ENCODE results near the gene ALDH3B2. TPM values are rescaled to one million over a fixed set of nuclear protein-coding genes. Genes with fewer than 3 reads are reported as not detected.

Gene ALDH3B2
- total and polyA plus RNA-seq, 4 donors, result 1.1 to 4.8 (median 2.5) TPM

- Histone ChIP-seq H3K9ac (ENCODE audit: insufficient read depth in 1 of 2, low read length in 2 of 2) (no peak overlapping the region), H3K27me3 (ENCODE audit: control insufficient read depth in 3 of 3, insufficient read depth in 3 of 3, low read length in 2 of 3) (no peaks in the 10 kb centered on the region), H3K27ac (ENCODE audit: low read depth in 1 of 2, low read length in 1 of 2) (no peak overlapping the region), H3K4me1 (ENCODE audit: control insufficient read depth in 5 of 5, insufficient read depth in 5 of 5, low read length in 5 of 5) (peaks cover 0 to 8% (median 4%) of the 10 kb centered on the region in 5 donors), H3K4me3 (no peak overlapping the region), H3K36me3 (ENCODE audit: control insufficient read depth in 4 of 4, insufficient read depth in 4 of 4, low read length in 4 of 4) (no peaks in the 10 kb centered on the region), H3K9me3 (ENCODE audit: control insufficient read depth in 4 of 4, insufficient read depth in 3 of 4, low read length in 3 of 4) (no peaks in the 10 kb centered on the region)
- DNase-seq (peak in 1 of 3 donors; percentile 39), ATAC-seq (ENCODE audit: insufficient read depth, low FRiP score) (no peak)
- TF ChIP-seq CTCF (IDR thresholded peaks at IDR 0.05; ENCODE audit: control extremely low read depth, extremely low read depth), result no peak
- 77 to 79% methylated on average over 12 of the region's 12 CpGs for WGBS, 2 donors
Observed at GRCh38 chr11:67632175-67632981, 42.0 kb downstream of the ALDH3B2 start.

GRCh38 chr11:67631853-67632174, 42.6 kb downstream of the ALDH3B2 start:
- TF ChIP-seq CTCF (IDR thresholded peaks at IDR 0.05; ENCODE audit: control extremely low read depth, extremely low read depth), result no peak
- no peak overlapping the region for H3K4me3 ChIP-seq
- H3K9me3 ChIP-seq (ENCODE audit: control insufficient read depth in 4 of 4, insufficient read depth in 3 of 4, low read length in 3 of 4), result no peaks in the 10 kb centered on the region
- H3K9ac ChIP-seq (ENCODE audit: insufficient read depth in 1 of 2, low read length in 2 of 2), result no peak overlapping the region
- H3K36me3 ChIP-seq (ENCODE audit: control insufficient read depth in 4 of 4, insufficient read depth in 4 of 4, low read length in 4 of 4), result no peaks in the 10 kb centered on the region
- H3K27ac ChIP-seq (ENCODE audit: low read depth in 1 of 2, low read length in 1 of 2), result no peak overlapping the region
- DNase-seq, result no peak
- no peak for ATAC-seq (ENCODE audit: insufficient read depth, low FRiP score)
- 92 to 100% methylated on average over 2 of the region's 2 CpGs for WGBS, 2 donors
- no peaks in the 10 kb centered on the region for H3K27me3 ChIP-seq (ENCODE audit: control insufficient read depth in 3 of 3, insufficient read depth in 3 of 3, low read length in 2 of 3)
- peaks cover 0 to 8% (median 4%) of the 10 kb centered on the region in 5 donors for H3K4me1 ChIP-seq (ENCODE audit: control insufficient read depth in 5 of 5, insufficient read depth in 5 of 5, low read length in 5 of 5)

- no peaks in the 10 kb centered on the region for H3K27me3 ChIP-seq (ENCODE audit: control insufficient read depth in 3 of 3, insufficient read depth in 3 of 3, low read length in 2 of 3)
- no peaks in the 10 kb centered on the region for H3K9me3 ChIP-seq (ENCODE audit: control insufficient read depth in 4 of 4, insufficient read depth in 3 of 4, low read length in 3 of 4)
- peaks cover 0 to 8% (median 4%) of the 10 kb centered on the region in 5 donors for H3K4me1 ChIP-seq (ENCODE audit: control insufficient read depth in 5 of 5, insufficient read depth in 5 of 5, low read length in 5 of 5)
- no peak for TF ChIP-seq CTCF (IDR thresholded peaks at IDR 0.05; ENCODE audit: control extremely low read depth, extremely low read depth)
- H3K27ac ChIP-seq (ENCODE audit: low read depth in 1 of 2, low read length in 1 of 2), result no peak overlapping the region
- DNase-seq, result no peak
- no peak overlapping the region for H3K9ac ChIP-seq (ENCODE audit: insufficient read depth in 1 of 2, low read length in 2 of 2)
- H3K4me3 ChIP-seq, result no peak overlapping the region
- H3K36me3 ChIP-seq (ENCODE audit: control insufficient read depth in 4 of 4, insufficient read depth in 4 of 4, low read length in 4 of 4), result no peaks in the 10 kb centered on the region
- 81 to 87% methylated on average over 6 to 7 of the region's 7 CpGs for WGBS, 2 donors
- no peak for ATAC-seq (ENCODE audit: insufficient read depth, low FRiP score)
Observed at GRCh38 chr11:67631411-67631810, 43.0 kb downstream of the ALDH3B2 start.
